Endodermal cell (in vitro differentiated cells): ENCODE data around the gene ZNF680. TPM values are rescaled to one million over a fixed set of nuclear protein-coding genes. Genes with fewer than 3 reads are reported as not detected.

Source experiments
- DNase-seq: peaks from one replicate; pipeline ENCODE4 v3.0.0-alpha.2; 2017
- H3K27ac ChIP-seq: 2 replicates; pipeline ENCODE4 v1.5.1; 2013; ENCODE audit warnings: mild to moderate bottlenecking, low read depth, low read length, moderate library complexity
- H3K27me3 ChIP-seq: 2 replicates; pipeline ENCODE4 v1.6.1; 2013; ENCODE audit warnings: mild to moderate bottlenecking, low read length, moderate library complexity; ENCODE audit not compliant: insufficient read depth, control insufficient read depth, poor library complexity, severe bottlenecking
- H3K36me3 ChIP-seq: 2 replicates; pipeline ENCODE4 v1.7.0; 2013; ENCODE audit warnings: mild to moderate bottlenecking, low read length, moderate library complexity; ENCODE audit not compliant: control insufficient read depth, insufficient read depth
- H3K4me1 ChIP-seq: one replicate; pipeline ENCODE4 v1.7.0; 2013; ENCODE audit warnings: low read length; ENCODE audit not compliant: control insufficient read depth, insufficient read depth
- H3K4me3 ChIP-seq: 2 replicates; pipeline ENCODE4 v1.5.1; 2013; ENCODE audit warnings: mild to moderate bottlenecking, low read length, moderate library complexity
- H3K9ac ChIP-seq: 2 replicates; pipeline ENCODE4 v1.6.1; 2013; ENCODE audit warnings: mild to moderate bottlenecking, low read length, moderate library complexity; ENCODE audit not compliant: poor library complexity, severe bottlenecking; ENCODE audit errors: extremely low read depth
- H3K9me3 ChIP-seq: 2 replicates; pipeline ENCODE4 v1.6.1; 2013; ENCODE audit warnings: mild to moderate bottlenecking, low read length, moderate library complexity; ENCODE audit not compliant: control insufficient read depth
- H3K27ac Mint-ChIP-seq: 2 replicates; pipeline ENCODE4 v1.8.0; 2020; ENCODE audit warnings: mixed read lengths
- H3K27me3 Mint-ChIP-seq: 2 replicates; pipeline ENCODE4 v1.8.0; 2021; ENCODE audit warnings: mild to moderate bottlenecking, mixed read lengths; ENCODE audit not compliant: insufficient read depth
- H3K36me3 Mint-ChIP-seq: 2 replicates; pipeline ENCODE4 v1.8.0; 2020; ENCODE audit warnings: low read depth, mixed read lengths
- H3K4me1 Mint-ChIP-seq: 2 replicates; pipeline ENCODE4 v1.8.0; 2020; ENCODE audit warnings: mixed read lengths
- H3K4me3 Mint-ChIP-seq: 2 replicates; pipeline ENCODE4 v1.8.0; 2020; ENCODE audit warnings: mild to moderate bottlenecking, moderate library complexity, mixed read lengths
- H3K9me3 Mint-ChIP-seq: 2 replicates; pipeline ENCODE4 v1.8.0; 2020; ENCODE audit warnings: mild to moderate bottlenecking, mixed read lengths
- CTCF ChIP-seq: fragments of 200-600 bp; sonication (generic); conservative IDR thresholded peaks from 2 replicates; pipeline ENCODE4 v1.5.0; 2021; ENCODE audit warnings: antibody characterized with exemption, mild to moderate bottlenecking
- WGBS, 2 experiments: methylation state at CpG; one replicate each; pipeline versions ENCODE4 v1.1.5 to v1.1.7; 2013; ENCODE audit warnings: missing lambda C conversion rate in 2 of 2, mixed read lengths in 1 of 2; ENCODE audit not compliant: insufficient coverage in 1 of 2, insufficient read length in 1 of 2; 5-methylcytosine and 5-hydroxymethylcytosine counted together
- total RNA-seq, 2 donors: library from RNA; stranded (reverse); fragmentation: NEBNext Ultra II Directional in 1 of 2; extraction: Animal tissue kit (Norgen Biotek cat#: 25700) in 1 of 2; gene quantifications; 2 replicates in 1 of 2; 3 replicates in 1 of 2; pipeline ENCODE4 v1.2.1, GENCODE V29; 2021

Gene ZNF680
- total RNA-seq, 2 donors from 2014 or later, result 14.6 to 19.5 TPM

- no peaks in the 10 kb centered on the region for H3K27me3 Mint-ChIP-seq
- H3K4me3 ChIP-seq, result no peak overlapping the region
Observed at GRCh38 chr7:64611717-64612116, 48.8 kb upstream of the ZNF680 start.

DNA sequence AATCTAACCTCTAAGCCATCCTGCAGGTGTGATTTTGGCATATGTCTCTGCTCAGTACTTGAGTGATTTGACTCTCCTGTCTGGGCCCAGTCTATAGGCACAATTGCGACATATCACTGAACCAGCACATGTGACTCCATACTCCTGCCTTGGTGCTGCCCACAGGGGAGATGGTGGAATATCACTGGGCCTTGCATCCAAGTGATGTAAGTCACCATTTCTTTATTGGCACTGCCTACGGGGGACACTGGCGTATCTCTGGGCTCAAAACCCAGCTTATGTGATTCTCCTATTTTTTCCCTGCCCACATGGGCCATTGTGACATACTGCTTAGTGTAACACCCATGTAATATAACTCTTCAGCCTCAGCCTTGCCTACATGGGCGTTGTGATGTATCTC is 48.1 kb upstream of the ZNF680 start:
- Histone ChIP-seq H3K27ac (no peak overlapping the region), H3K36me3 (peaks cover 5% of the 10 kb centered on the region), H3K9ac (no peak overlapping the region), H3K27me3 (no peaks in the 10 kb centered on the region), H3K4me1 (no peaks in the 10 kb centered on the region), H3K4me3 (no peak overlapping the region), H3K9me3 (peaks cover 9% of the 10 kb centered on the region)
- no peaks in the 10 kb centered on the region for H3K36me3 Mint-ChIP-seq
- no peak overlapping the region for H3K4me3 Mint-ChIP-seq
- 76 to 86% methylated on average over 3 to 4 of the region's 4 CpGs for WGBS, 2 experiments
- H3K4me1 Mint-ChIP-seq, result no peaks in the 10 kb centered on the region
- no peak for TF ChIP-seq CTCF
- H3K9me3 Mint-ChIP-seq, result peaks cover 96% of the 10 kb centered on the region
- no peak for DNase-seq
- no peaks in the 10 kb centered on the region for H3K27me3 Mint-ChIP-seq
- H3K27ac Mint-ChIP-seq, result no peak overlapping the region

More at GRCh38 chr7:64611717-64612116, 48.8 kb upstream of the ZNF680 start:
- Histone ChIP-seq H3K27me3 (no peaks in the 10 kb centered on the region), H3K36me3 (peaks cover 5% of the 10 kb centered on the region), H3K9ac (no peak overlapping the region), H3K4me1 (no peaks in the 10 kb centered on the region), H3K27ac (no peak overlapping the region), H3K9me3 (peaks cover 8% of the 10 kb centered on the region)
- H3K4me3 Mint-ChIP-seq, result no peak overlapping the region
- TF ChIP-seq CTCF, result no peak
- no peak overlapping the region for H3K27ac Mint-ChIP-seq
- WGBS, 2 experiments, result 81 to 100% methylated on average over 1 of the region's 1 CpG
- no peaks in the 10 kb centered on the region for H3K36me3 Mint-ChIP-seq
- DNase-seq, result no peak
- H3K4me1 Mint-ChIP-seq, result no peaks in the 10 kb centered on the region
- peaks cover 98% of the 10 kb centered on the region for H3K9me3 Mint-ChIP-seq

DNA sequence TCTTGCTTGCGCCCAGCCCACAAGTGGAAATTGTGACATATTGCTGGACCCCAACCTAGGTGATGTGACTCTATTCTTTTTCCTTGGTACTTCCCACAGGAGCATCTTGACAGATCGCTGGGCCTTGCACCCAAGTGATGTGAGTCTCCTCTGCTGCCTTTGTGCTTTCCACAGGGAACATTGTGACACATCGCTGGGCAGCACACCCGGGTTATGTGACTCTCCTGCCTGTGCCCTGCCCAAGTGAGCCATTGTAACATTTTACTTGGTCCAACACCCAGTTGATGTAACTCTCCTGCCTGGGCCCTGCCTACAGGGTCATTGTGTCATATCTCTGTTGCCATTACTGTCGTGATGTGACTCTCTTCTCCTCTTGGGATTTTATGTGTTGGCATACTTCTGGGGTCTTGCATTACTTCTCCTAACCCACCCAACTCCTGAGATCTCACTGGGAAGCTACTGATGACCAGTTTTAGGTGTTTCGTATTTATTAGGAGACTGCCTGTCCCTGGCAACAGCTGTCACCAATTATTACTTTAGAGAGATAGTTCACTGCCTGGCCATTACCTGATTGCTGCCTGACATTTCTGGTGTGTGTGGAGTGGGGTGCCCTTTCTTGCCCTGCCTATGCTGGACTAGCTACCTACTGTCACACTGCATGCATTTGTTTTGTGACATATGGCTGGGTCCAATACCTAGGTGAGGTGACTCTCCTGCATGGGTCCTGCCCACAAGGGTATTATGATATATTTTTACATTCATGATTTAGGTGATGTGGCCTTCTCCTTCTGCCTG is 45.4 kb upstream of the ZNF680 start:
- Mint-ChIP-seq H3K4me3 (no peak overlapping the region), H3K27me3 (no peaks in the 10 kb centered on the region), H3K36me3 (no peaks in the 10 kb centered on the region), H3K9me3 (peaks cover 96% of the 10 kb centered on the region), H3K27ac (no peak overlapping the region), H3K4me1 (no peaks in the 10 kb centered on the region)
- no peaks in the 10 kb centered on the region for H3K27me3 ChIP-seq
- no peaks in the 10 kb centered on the region for H3K4me1 ChIP-seq
- H3K36me3 ChIP-seq, result peaks cover 15% of the 10 kb centered on the region
- DNase-seq, result no peak
- no peak overlapping the region for H3K9ac ChIP-seq
- 74 to 94% methylated on average over 4 to 6 of the region's 6 CpGs for WGBS, 2 experiments
- no peak overlapping the region for H3K4me3 ChIP-seq
- peaks cover 18% of the 10 kb centered on the region for H3K9me3 ChIP-seq
- TF ChIP-seq CTCF, result no peak
- H3K27ac ChIP-seq, result no peak overlapping the region
